Duodenal mucosa (tissue), 2 donors: ENCODE measurements around the gene RASGRP3.

Source experiments
- H3K27ac ChIP-seq: one replicate; pipeline ENCODE4 v1.7.0; 2013; ENCODE audit warnings: low read depth, low read length
- H3K27me3 ChIP-seq, 2 donors: one replicate each; pipeline ENCODE4 v1.7.0; 2013; ENCODE audit warnings: low read length in 2 of 2, control low read depth in 1 of 2; ENCODE audit not compliant: insufficient read depth in 2 of 2, control insufficient read depth in 1 of 2
- H3K36me3 ChIP-seq, 2 donors: one replicate each; pipeline ENCODE4 v1.7.0; 2013; ENCODE audit warnings: low read length in 2 of 2, control low read depth in 1 of 2; ENCODE audit not compliant: insufficient read depth in 2 of 2, control insufficient read depth in 1 of 2
- H3K4me1 ChIP-seq, 2 donors: one replicate each; pipeline ENCODE4 v1.7.0; 2013; ENCODE audit warnings: low read length in 2 of 2, control low read depth in 1 of 2; ENCODE audit not compliant: insufficient read depth in 2 of 2, control insufficient read depth in 1 of 2
- H3K4me3 ChIP-seq, 2 donors: one replicate each; pipeline ENCODE4 v1.7.0; 2013; ENCODE audit warnings: low read length in 2 of 2, low read depth in 1 of 2
- H3K9ac ChIP-seq, 2 donors: one replicate each; pipeline ENCODE4 v1.7.0; 2013; ENCODE audit warnings: low read length in 2 of 2, low read depth in 1 of 2
- H3K9me3 ChIP-seq, 2 donors: one replicate each; pipeline ENCODE4 v1.7.0; 2013; ENCODE audit warnings: low read length in 2 of 2, control low read depth in 1 of 2; ENCODE audit not compliant: control insufficient read depth in 1 of 2

RASGRP3 gene

DNA sequence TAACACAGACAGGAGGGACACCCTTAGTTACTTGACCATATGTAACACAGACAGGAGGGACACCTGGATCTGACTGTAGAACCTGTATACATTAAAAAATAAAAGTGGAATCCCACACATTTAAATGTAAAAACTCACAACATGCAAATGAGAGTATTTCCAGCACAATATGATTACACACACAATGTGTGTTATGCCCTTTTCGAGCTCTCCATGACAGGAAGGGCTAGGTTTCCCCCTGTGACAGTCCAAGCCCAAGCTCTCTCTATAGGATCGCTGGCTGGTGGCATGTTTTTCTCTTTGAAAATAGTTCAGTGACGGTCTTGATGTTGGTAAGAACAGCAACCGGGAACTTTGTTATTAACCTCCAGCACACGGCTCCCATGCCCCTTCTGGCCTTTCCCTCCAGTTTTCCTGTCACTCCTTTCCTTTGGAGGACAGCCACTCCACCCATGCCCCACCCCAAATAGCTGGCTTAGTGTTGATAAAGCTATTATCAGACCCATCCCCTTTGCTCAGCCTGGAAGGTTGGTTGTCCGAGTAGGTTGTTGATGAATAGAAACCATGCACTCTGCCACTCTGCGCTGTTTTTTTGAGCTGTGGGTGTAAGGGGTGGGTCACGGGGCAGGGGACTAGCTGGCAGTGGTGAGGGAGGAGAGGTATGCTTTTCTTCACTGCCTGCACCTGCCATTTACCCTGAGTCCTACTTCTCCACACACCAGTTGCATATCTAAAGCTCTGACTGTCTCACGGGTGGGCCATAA lies 2.7 kb downstream of the RASGRP3 start:
- Histone ChIP-seq H3K27me3 (no peaks in the 10 kb centered on the region), H3K9ac (no peak overlapping the region), H3K4me1 (peaks cover 17 to 25% of the 10 kb centered on the region in 2 donors), H3K27ac (peak overlapping the region; percentile 22), H3K36me3 (no peaks in the 10 kb centered on the region), H3K9me3 (no peaks in the 10 kb centered on the region), H3K4me3 (peak overlapping the region in 1 of 2 donors; percentile 2)

DNA sequence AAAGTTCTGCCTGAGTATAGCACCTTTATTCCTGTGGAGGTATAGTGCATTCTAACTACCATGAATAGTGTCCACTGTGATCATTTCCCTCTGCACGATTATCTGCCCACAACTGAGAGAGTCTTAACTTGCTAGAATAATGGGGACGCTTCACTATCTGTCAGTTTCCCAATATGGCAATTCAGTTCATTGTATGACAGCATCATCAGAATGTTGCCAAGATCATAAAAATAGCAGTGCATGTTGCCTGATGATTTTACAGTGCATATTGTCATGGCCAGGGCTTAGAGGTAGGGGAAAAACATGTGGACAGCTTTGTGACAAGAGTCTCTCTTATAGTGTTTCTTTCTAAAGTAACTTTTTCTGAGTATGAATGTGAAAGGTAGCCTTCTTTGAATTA lies 6.1 kb downstream of the RASGRP3 start:
- H3K27ac ChIP-seq, result no peak overlapping the region
- H3K9ac ChIP-seq, result no peak overlapping the region
- H3K4me3 ChIP-seq, result no peak overlapping the region

GRCh38 chr2:33484042-33484621 lies 7.7 kb downstream of the RASGRP3 start:
- Histone ChIP-seq H3K36me3 (no peaks in the 10 kb centered on the region), H3K4me1 (peaks cover 0 to 6% of the 10 kb centered on the region in 2 donors), H3K4me3 (no peak overlapping the region), H3K9me3 (no peaks in the 10 kb centered on the region), H3K9ac (no peak overlapping the region), H3K27me3 (no peaks in the 10 kb centered on the region), H3K27ac (no peak overlapping the region)

More for the DNA sequence above, 6.1 kb downstream of the RASGRP3 start:
- peaks cover 4 to 11% of the 10 kb centered on the region in 2 donors for H3K4me1 ChIP-seq
- H3K36me3 ChIP-seq, result no peaks in the 10 kb centered on the region
- no peaks in the 10 kb centered on the region for H3K27me3 ChIP-seq
- no peaks in the 10 kb centered on the region for H3K9me3 ChIP-seq

DNA sequence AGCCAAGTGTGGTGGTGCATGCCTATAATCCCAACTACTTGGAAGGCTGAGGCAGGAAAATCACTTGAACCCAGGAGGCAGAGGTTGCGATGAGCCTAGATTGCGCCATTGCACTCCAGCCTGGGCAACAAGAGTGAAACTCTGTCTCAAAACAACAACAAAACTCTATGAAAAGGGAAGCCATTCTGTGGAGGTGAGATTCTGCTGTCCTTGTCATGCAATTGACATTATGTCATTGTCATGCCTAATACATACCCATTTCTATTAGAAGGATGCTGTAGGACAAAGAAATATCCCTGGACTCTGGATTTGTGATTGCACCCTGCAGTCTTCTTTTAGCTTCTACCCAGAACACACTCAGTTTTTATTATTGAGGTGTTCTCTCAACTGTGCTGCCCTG lies 8.6 kb downstream of the RASGRP3 start:
- Histone ChIP-seq H3K9ac (no peak overlapping the region), H3K27ac (no peak overlapping the region), H3K27me3 (no peaks in the 10 kb centered on the region), H3K36me3 (no peaks in the 10 kb centered on the region), H3K4me3 (no peak overlapping the region), H3K4me1 (peaks cover 0 to 6% of the 10 kb centered on the region in 2 donors), H3K9me3 (no peaks in the 10 kb centered on the region)

DNA sequence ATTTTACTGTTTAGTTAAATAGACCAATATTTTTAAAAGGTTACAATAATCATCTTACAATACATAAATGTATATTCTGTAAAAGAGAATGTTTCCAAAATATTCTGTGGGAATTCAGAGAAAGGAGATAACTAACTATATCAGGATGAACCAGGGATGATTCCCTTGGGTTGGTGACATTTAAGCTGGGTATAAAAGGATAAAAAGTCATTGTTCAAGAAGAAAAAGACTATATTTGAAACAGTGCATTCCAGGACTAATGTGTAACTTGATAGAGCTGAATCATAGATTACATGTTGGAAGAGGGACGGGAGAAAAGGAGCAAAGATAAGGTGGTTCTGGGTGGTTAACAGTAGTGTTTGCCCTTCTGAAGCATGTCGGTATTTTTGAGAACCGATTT lies 10.1 kb downstream of the RASGRP3 start:
- Histone ChIP-seq H3K4me3 (no peak overlapping the region), H3K9me3 (no peaks in the 10 kb centered on the region), H3K9ac (no peak overlapping the region), H3K27ac (no peak overlapping the region), H3K4me1 (no peaks in the 10 kb centered on the region), H3K27me3 (no peaks in the 10 kb centered on the region), H3K36me3 (no peaks in the 10 kb centered on the region)

- H3K9me3 ChIP-seq, result no peaks in the 10 kb centered on the region
- no peak overlapping the region for H3K9ac ChIP-seq
- no peak overlapping the region for H3K27ac ChIP-seq
- no peaks in the 10 kb centered on the region for H3K36me3 ChIP-seq
- H3K4me3 ChIP-seq, result no peak overlapping the region
- H3K27me3 ChIP-seq, result no peaks in the 10 kb centered on the region
- peaks cover 0 to 4% of the 10 kb centered on the region in 2 donors for H3K4me1 ChIP-seq
Observed at GRCh38 chr2:33488178-33488690, 11.8 kb downstream of the RASGRP3 start.

DNA sequence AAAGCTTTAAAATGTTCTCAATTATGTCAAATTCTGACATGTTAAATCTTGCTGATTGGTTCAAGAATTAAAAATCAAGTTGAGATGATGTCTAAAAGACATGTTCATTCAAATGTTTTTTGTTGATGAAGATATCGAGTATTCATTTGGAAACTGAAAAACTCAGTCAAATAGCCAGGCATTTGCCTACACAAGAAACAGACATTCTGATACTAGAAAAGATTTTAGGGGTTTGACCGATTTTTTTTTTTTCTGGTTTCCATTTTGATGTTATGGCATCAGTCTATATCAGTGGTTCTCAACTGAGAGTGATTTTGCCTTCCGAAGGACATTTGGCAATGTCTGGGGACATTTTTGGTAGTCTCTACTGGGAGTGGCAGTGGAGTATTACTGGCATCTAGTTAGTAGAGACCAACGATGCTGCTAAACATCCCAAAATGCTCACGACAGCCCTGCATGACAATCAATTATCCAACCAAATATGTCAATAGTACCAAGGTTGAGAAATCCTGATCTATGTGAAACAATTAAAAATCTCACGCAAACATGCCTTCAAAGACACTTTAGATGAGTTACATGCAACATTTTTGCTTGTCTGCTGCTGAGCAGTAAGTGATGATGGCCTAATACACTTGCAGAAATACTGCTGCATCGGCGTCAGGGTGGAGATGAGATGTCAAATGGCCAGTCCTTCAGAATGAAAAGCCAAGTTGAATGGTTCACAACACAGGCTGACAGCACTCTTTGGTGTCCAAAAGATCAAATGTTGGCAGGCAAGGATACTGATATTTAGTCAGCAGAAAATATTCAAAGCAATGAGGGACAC lies 12.5 kb downstream of the RASGRP3 start:
- H3K9me3 ChIP-seq, result no peaks in the 10 kb centered on the region
- no peak overlapping the region for H3K9ac ChIP-seq
- peaks cover 0 to 4% of the 10 kb centered on the region in 2 donors for H3K4me1 ChIP-seq
- H3K27ac ChIP-seq, result no peak overlapping the region
- no peaks in the 10 kb centered on the region for H3K36me3 ChIP-seq
- no peaks in the 10 kb centered on the region for H3K27me3 ChIP-seq
- H3K4me3 ChIP-seq, result no peak overlapping the region

DNA sequence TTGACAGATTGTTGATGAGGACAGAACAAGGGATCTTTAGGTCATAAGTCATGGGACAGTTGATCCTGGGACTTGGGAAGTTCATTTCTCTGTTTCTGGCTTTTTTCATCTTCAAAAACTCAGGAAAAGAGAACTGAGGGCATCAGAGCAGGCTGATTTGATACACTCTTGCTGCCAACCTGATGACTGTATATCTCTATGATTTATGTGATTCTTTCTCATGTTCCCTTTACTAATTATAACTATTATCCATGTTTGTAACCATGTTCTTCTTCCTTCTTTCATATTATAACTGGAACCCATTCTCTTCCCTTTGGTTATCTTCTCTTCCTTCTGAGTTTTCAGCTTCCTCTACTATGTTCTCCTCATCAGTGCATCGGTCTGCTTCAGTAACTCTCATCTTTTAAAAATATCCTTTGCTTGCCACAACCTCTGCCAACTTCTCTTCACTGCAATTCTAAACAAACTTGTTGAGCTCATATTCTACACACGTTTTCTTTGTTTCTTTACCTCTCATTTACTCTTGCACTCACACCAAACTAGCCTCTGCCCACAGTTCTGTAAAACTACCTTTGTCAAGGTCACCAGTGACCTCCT lies 13.5 kb downstream of the RASGRP3 start:
- H3K9ac ChIP-seq, result no peak overlapping the region
- H3K4me3 ChIP-seq, result no peak overlapping the region
- no peaks in the 10 kb centered on the region for H3K36me3 ChIP-seq
- no peaks in the 10 kb centered on the region for H3K27me3 ChIP-seq
- no peak overlapping the region for H3K27ac ChIP-seq
- H3K4me1 ChIP-seq, result peaks cover 0 to 4% of the 10 kb centered on the region in 2 donors
- H3K9me3 ChIP-seq, result no peaks in the 10 kb centered on the region

DNA sequence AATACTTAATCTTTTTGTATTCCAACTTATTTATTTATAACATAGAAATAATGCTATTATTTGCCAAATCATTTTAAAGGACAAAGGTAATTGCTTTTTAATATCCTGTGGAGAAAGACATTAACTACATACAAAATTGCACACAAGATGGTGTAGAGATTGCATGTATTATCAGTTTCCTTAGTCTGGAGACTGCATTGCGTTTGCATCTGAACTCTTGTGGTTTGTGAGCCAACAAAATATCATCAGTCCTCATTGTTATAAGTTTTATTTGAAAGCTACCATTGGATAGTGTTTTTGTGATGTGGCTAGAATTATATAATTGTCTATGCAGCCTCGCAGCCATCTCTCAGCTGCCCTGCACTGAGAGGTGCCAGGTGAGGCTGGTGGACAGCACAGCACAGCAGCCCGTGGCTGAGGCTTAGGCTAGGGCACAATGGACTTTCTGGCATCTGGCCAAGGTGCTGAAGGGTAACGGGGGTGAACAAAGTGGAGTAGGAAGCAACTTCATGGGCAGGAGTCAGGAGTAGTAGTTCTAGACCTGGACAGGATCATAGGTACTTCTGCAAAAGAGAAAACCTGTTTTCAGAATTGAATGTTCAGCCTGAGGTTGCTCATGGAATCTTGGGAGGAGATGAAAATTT lies 15.1 kb downstream of the RASGRP3 start:
- Histone ChIP-seq H3K4me1 (peaks cover 0 to 4% of the 10 kb centered on the region in 2 donors), H3K4me3 (no peak overlapping the region), H3K9ac (no peak overlapping the region), H3K9me3 (no peaks in the 10 kb centered on the region), H3K27ac (no peak overlapping the region), H3K27me3 (no peaks in the 10 kb centered on the region), H3K36me3 (no peaks in the 10 kb centered on the region)
